ENCODE data around the gene ACOT11.

ACOT11 gene

DNA sequence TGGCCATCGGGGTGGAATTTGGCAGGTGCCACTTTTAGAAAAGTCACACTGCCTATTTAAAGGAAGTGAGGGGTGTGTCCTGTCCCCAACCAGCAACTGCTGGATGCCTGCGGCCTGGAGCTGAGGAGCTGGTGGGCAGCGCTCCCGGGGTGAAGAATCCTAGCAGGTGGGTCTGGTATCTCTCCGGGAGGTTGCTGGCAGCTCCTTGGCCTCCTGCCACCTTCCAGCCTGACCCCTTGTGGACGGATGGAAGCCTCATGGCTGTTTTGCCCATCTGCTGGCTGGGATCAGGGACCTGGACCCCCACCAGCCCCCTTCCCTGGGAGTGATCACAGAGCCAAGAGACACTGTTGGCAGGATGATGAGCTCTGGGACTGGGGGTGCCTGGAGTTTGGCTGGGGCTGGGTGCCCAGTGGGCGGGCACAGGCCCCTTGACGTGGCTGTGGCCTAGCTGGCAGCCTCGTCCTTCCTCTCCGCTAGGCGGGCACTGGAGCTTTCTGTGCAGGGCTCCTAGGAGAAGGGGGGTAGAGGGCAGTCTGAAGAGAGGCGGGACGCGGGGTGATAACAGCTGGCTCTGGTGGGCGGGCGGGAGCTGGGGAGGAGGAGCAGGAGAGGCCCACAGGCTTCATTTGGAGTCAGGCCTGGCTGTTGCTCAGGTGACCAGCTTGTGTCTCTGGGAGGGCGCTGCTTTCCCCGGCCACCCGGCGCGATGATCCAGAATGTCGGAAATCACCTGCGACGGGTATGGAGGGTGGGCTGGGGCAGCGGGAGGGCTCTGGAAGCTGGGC, at the start of gene ACOT11:
ACOT11 (plus strand) TSS at position 628 of the 788 bp plus-strand sequence; CDS start at position 710, 82 bp downstream.
- TF ChIP-seq NFIC (IDR thresholded peaks at IDR 0.05) (peak; percentile 53; the same call in 1 of the 2 replicates), CREB1 (IDR thresholded peaks at IDR 0.05; ENCODE audit: low read depth) (no peak), RAD21 (IDR thresholded peaks at IDR 0.05; ENCODE audit: low read depth) (0 out of 2 replicates have a peak, but pooled peaks have one; percentile 11)

DNA sequence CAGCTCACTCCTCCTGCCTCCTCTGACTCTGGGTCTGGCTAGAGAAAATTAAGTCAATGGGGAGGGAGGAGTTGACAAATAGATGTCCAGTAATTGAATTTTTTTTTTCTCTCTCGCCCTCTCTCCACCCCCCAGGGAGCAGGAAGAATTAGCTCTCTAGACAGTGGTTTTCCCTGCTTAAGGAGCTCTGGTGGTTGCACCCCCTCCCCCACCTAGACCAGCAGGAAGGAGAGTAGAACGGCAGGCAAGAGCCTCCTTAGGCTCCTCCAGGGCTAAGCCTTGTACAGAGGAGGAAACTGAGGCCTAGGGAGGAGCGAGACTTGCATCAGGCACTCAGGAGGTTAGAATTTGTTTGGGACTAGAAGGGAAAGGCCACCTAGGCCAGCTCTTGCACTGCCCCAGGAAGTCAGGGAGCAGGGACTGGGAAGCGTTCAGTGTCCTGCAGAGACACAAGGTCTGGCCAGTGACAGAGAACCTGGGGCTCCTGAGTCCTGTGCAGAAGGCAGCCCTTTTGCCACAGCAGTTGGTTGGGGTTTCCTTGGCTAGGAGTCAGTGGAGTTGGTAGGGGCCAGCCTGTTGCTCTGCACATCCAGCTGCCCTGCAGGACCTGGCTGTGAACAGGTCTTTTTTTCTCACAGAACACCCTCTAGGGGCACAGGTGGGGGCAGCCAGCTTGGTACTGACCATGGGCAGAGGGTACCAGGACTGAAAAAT, 49.5 kb upstream of the ACOT11 start:
- TF ChIP-seq TCF12 (IDR thresholded peaks at IDR 0.05; ENCODE audit: low read depth) (no peak), RAD21 (IDR thresholded peaks at IDR 0.05; ENCODE audit: low read depth) (no peak), CREB1 (IDR thresholded peaks at IDR 0.05; ENCODE audit: low read depth) (no peak), NFIC (IDR thresholded peaks at IDR 0.05) (no peak), EGR1 (IDR thresholded peaks at IDR 0.05) (no peak), TAF1 (IDR thresholded peaks at IDR 0.05; ENCODE audit: low read depth) (no peak), CEBPB (IDR thresholded peaks at IDR 0.05) (no peak), ZBTB7A (IDR thresholded peaks at IDR 0.05; ENCODE audit: low read depth) (no peak)

DNA sequence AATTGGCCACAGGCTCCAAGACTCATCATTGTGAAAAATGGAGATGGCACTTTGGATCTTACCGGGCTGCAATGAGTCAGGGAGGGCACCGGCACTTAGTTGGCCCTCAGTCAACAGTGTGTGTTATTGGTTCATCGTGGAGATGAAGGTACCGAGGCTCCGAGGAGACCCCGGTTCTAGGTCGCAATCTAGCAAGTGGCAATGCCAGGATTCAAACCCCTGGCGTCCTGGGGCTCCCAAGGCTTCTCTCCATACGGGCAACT, 49.0 kb upstream of the ACOT11 start:
- TF ChIP-seq NFIC (IDR thresholded peaks at IDR 0.05) (no peak), REST (IDR thresholded peaks at IDR 0.05; ENCODE audit: low read depth) (no peak)
- TF ChIP-seq, protein P1, sequence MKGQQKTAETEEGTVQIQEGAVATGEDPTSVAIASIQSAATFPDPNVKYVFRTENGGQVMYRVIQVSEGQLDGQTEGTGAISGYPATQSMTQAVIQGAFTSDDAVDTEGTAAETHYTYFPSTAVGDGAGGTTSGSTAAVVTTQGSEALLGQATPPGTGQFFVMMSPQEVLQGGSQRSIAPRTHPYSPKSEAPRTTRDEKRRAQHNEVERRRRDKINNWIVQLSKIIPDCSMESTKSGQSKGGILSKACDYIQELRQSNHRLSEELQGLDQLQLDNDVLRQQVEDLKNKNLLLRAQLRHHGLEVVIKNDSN (IDR thresholded peaks at IDR 0.05), result no peak

- TF ChIP-seq MAX (IDR thresholded peaks at IDR 0.05) (no peak), EP300 (IDR thresholded peaks at IDR 0.05; ENCODE audit: borderline replicate concordance) (no peak), NFIC (IDR thresholded peaks at IDR 0.05) (no peak), YY1 (IDR thresholded peaks at IDR 0.05; ENCODE audit: low read depth) (no peak), RAD21 (IDR thresholded peaks at IDR 0.05; ENCODE audit: low read depth) (peak; percentile 40), CREB1 (IDR thresholded peaks at IDR 0.05; ENCODE audit: low read depth) (no peak), TEAD4 (IDR thresholded peaks at IDR 0.05) (no peak), CEBPB (IDR thresholded peaks at IDR 0.05) (no peak), FOXM1 (IDR thresholded peaks at IDR 0.05; ENCODE audit: borderline replicate concordance, low read depth) (no peak), TCF12 (IDR thresholded peaks at IDR 0.05; ENCODE audit: low read depth) (0 out of 2 replicates have a peak, but pooled peaks have one; percentile 2), REST (IDR thresholded peaks at IDR 0.05; ENCODE audit: low read depth) (no peak), ZBTB7A (IDR thresholded peaks at IDR 0.05; ENCODE audit: low read depth) (no peak), EGR1 (IDR thresholded peaks at IDR 0.05) (no peak), TAF1 (IDR thresholded peaks at IDR 0.05; ENCODE audit: low read depth) (no peak)
- TF ChIP-seq, protein P1 (IDR thresholded peaks at IDR 0.05), result no peak
Observed at GRCh38 chr1:54499360-54500106, 48.5 kb upstream of the ACOT11 start.

GRCh38 chr1:54500107-54500431, 48.0 kb upstream of the ACOT11 start:
- TF ChIP-seq MAX (IDR thresholded peaks at IDR 0.05), result no peak
- TF ChIP-seq EGR1 (IDR thresholded peaks at IDR 0.05), result peak; percentile 57
- TF ChIP-seq TEAD4 (IDR thresholded peaks at IDR 0.05), result 0 out of 2 replicates have a peak, but pooled peaks have one; percentile 29

GRCh38 chr1:54501849-54502248, 46.2 kb upstream of the ACOT11 start:
- TF ChIP-seq CEBPB (IDR thresholded peaks at IDR 0.05) (no peak), ZBTB7A (IDR thresholded peaks at IDR 0.05; ENCODE audit: low read depth) (no peak), TCF12 (IDR thresholded peaks at IDR 0.05; ENCODE audit: low read depth) (no peak), EP300 (IDR thresholded peaks at IDR 0.05; ENCODE audit: borderline replicate concordance) (no peak), REST (IDR thresholded peaks at IDR 0.05; ENCODE audit: low read depth) (no peak), EGR1 (IDR thresholded peaks at IDR 0.05) (no peak), TAF1 (IDR thresholded peaks at IDR 0.05; ENCODE audit: low read depth) (no peak), CREB1 (IDR thresholded peaks at IDR 0.05; ENCODE audit: low read depth) (no peak), FOXM1 (IDR thresholded peaks at IDR 0.05; ENCODE audit: borderline replicate concordance, low read depth) (no peak), NFIC (IDR thresholded peaks at IDR 0.05) (no peak)
- TF ChIP-seq, protein P1 (IDR thresholded peaks at IDR 0.05), result no peak
